Heart left ventricle (tissue), 16 donors: ENCODE measurements around the gene FRMPD4. TPM values are rescaled to one million over a fixed set of nuclear protein-coding genes. Genes with fewer than 3 reads are reported as not detected.

Experiments
- ATAC-seq, 4 donors: fragments of 200-7000 bp; cut with Tn5 transposase; one replicate each; pipeline ENCODE4 v1.9.1; 2020 to 2022; ENCODE audit warnings: moderate library complexity in 4 of 4, mild to moderate bottlenecking in 3 of 4, moderate number of reproducible peaks in 1 of 4
- DNase-seq, 5 donors: peaks; one replicate each; pipeline ENCODE4 v3.0.0-alpha.2; 2020
- H3K27ac ChIP-seq, 12 donors: fragments of 200-600 bp; sonication (generic) in 4 of 12; one replicate each; pipeline versions ENCODE4 v1.5.0 to v1.8.0; 2016 to 2022; ENCODE audit warnings: mild to moderate bottlenecking in 2 of 12
- H3K27me3 ChIP-seq, 9 donors: fragments of 200-600 bp; sonication (generic) in 2 of 9; one replicate each; pipeline versions ENCODE4 v1.5.1 to v1.8.0; 2016 to 2022; ENCODE audit warnings: mild to moderate bottlenecking in 3 of 9
- H3K36me3 ChIP-seq, 9 donors: fragments of 200-600 bp; sonication (generic) in 2 of 9; one replicate each; pipeline versions ENCODE4 v1.5.0 to v1.8.0; 2018 to 2022; ENCODE audit warnings: mild to moderate bottlenecking in 2 of 9
- H3K4me1 ChIP-seq, 12 donors: fragments of 200-600 bp; sonication (generic) in 4 of 12; one replicate each; pipeline versions ENCODE4 v1.5.0 to v1.8.0; 2016 to 2022; ENCODE audit warnings: mild to moderate bottlenecking in 3 of 12
- H3K4me3 ChIP-seq, 12 donors: fragments of 200-600 bp; sonication (generic) in 4 of 12; one replicate each; pipeline versions ENCODE4 v1.5.0 to v1.8.0; 2017 to 2022; ENCODE audit warnings: mild to moderate bottlenecking in 9 of 12, moderate library complexity in 4 of 12
- H3K9me3 ChIP-seq, 12 donors: fragments of 200-600 bp; sonication (generic) in 4 of 12; one replicate each; pipeline versions ENCODE4 v1.5.0 to v1.8.0; 2016 to 2022; ENCODE audit warnings: mild to moderate bottlenecking in 1 of 12
- POLR2A ChIP-seq, 2 donors: fragments of 450-650 bp; IDR thresholded peaks; one replicate each; pipeline ENCODE4 v1.6.1; 2017; ENCODE audit warnings: antibody characterized with exemption in 2 of 2, mild to moderate bottlenecking in 2 of 2, moderate library complexity in 2 of 2
- WGBS, 4 donors: extraction: QIAGEN DNeasy Blood & Tissue Kit in 2 of 4; methylation state at CpG; one replicate each; pipeline versions ENCODE4 v1.1.5 to v1.1.7; 2013 to 2018; 5-methylcytosine and 5-hydroxymethylcytosine counted together
- intact Hi-C, 10 donors: fragments of 100-400 bp; cut with DNase I; formaldehyde crosslinking; loops; one replicate each; pipeline versions ENCODE4 v1.11.1 to v1.14.2; 2022
- polyA plus RNA-seq, 2 donors: library from polyadenylated mRNA; stranded (reverse); fragments of 200-250 nt; gene quantifications; one replicate each; pipeline ENCODE4 v1.2.3, GENCODE V29; 2013
- total RNA-seq, 9 donors: library from RNA; depleted of rRNA in 2 of 9; stranded (reverse); fragments of >200 nt in 2 of 9; fragmentation: NEBNext Ultra II Directional in 3 of 9; extraction: Animal tissue kit (Norgen Biotek cat#: 25700) in 3 of 9; gene quantifications; one replicate each; pipeline versions ENCODE4 v1.1.0 to v1.2.4, GENCODE V29; 2016 to 2023
- TF ChIP-seq, protein P1 (sequence below), 12 donors: fragments of 200-600 bp; sonication (generic) in 4 of 12; IDR thresholded peaks; one replicate each; pipeline versions ENCODE4 v1.5.0 to v1.8.0; 2018 to 2022; ENCODE audit warnings: antibody characterized with exemption in 12 of 12, mild to moderate bottlenecking in 5 of 12
- donor health status: ischemic (EF 13 %, LVEDD 7.1; RV severe dilation, severe dysfunction).
- donor health status: healthy with polysubstance abuse.
- donor health status: DM: no; HTN: yes; CAD: no.
- donor health status: DM: no; HTN: no; CAD: no.
- donor health status: ischemic (EF 25% LVEDD 6.9; RV normal size, moderate dysfunction).
- donor health status: ischemic (EF 25% LVEDD 5.7; RV mildly dilated, moderate dysfunction).
- donor health status: healthy.
- donor health status: DM: yes; HTN: yes; CAD: no.
- donor health status: ischemic (EF 35%, LVEDD 5.7; RV mildly dilated, moderate dysfunction).
- donor health status: nonischemic (EF 11% LVEDD 7.7; RV severe dilation, severe dysfunction).
- donor health status: DM: yes; HTN: yes; CAD: no.
- donor health status: PGD.
- donor health status: ischemic (EF 29% LVEDD 5.4; RV normal size, mild dysfunction).
- donor health status: nonischemic (EF 23%, LVEDD 6.1; RV moderate dilation, normal function).

FRMPD4 gene
- total and polyA plus RNA-seq, 11 donors, result 0.07 to 4.2 (median 1.4) TPM

DNA sequence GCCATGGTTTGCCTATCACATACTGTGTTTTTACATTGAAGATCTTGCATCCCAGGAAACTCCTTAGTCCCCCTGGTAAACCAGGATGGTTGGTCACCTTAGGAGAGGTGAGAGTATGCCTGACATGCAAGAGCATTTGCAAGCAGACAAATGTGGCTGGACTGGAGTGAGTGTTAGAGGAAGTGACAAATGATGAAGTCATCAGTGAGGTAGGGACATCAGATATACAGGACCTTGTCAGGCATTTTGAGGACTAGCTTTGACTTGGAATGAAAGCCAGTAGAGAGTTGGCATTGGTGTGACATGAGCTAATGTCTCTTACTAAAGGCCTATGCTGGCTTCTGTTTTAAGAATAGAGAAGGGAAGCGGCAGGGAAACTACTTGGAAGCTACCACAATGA, 124.9 kb downstream of the FRMPD4 start:
- no peak for TF ChIP-seq POLR2A (IDR thresholded peaks at IDR 0.05)
- WGBS, 4 donors, result 54 to 79% (median 69%) methylated on average over 1 of the region's 1 CpG
- ATAC-seq (no peak), DNase-seq (no peak)
- H3K36me3 ChIP-seq, result no peaks in the 10 kb centered on the region
- no peak overlapping the region for H3K27ac ChIP-seq
- H3K27me3 ChIP-seq, result peaks cover 0 to 4% (median 0%) of the 10 kb centered on the region in 9 donors
- H3K4me1 ChIP-seq, result no peaks in the 10 kb centered on the region
- peaks cover 0 to 8% (median 0%) of the 10 kb centered on the region in 12 donors for H3K9me3 ChIP-seq
- intact Hi-C loops, result no loop called here
- no peak overlapping the region for H3K4me3 ChIP-seq

- H3K27me3 ChIP-seq, result no peaks in the 10 kb centered on the region
- H3K4me1 ChIP-seq, result no peaks in the 10 kb centered on the region
- H3K9me3 ChIP-seq, result no peaks in the 10 kb centered on the region
- 43 to 62% (median 47%) methylated on average over 2 of the region's 2 CpGs for WGBS, 4 donors
- ATAC-seq (no peak), DNase-seq (no peak)
- intact Hi-C loops, result no loop called here
- no peak for TF ChIP-seq POLR2A (IDR thresholded peaks at IDR 0.05)
- TF ChIP-seq, protein P1, sequence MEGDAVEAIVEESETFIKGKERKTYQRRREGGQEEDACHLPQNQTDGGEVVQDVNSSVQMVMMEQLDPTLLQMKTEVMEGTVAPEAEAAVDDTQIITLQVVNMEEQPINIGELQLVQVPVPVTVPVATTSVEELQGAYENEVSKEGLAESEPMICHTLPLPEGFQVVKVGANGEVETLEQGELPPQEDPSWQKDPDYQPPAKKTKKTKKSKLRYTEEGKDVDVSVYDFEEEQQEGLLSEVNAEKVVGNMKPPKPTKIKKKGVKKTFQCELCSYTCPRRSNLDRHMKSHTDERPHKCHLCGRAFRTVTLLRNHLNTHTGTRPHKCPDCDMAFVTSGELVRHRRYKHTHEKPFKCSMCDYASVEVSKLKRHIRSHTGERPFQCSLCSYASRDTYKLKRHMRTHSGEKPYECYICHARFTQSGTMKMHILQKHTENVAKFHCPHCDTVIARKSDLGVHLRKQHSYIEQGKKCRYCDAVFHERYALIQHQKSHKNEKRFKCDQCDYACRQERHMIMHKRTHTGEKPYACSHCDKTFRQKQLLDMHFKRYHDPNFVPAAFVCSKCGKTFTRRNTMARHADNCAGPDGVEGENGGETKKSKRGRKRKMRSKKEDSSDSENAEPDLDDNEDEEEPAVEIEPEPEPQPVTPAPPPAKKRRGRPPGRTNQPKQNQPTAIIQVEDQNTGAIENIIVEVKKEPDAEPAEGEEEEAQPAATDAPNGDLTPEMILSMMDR (IDR thresholded peaks at IDR 0.05), result no peak
- H3K36me3 ChIP-seq, result no peaks in the 10 kb centered on the region
- H3K27ac ChIP-seq, result no peak overlapping the region
- H3K4me3 ChIP-seq, result no peak overlapping the region
These were observed 131.2 kb downstream of the FRMPD4 start for GRCh38 chrX:12269484-12269883.

DNA sequence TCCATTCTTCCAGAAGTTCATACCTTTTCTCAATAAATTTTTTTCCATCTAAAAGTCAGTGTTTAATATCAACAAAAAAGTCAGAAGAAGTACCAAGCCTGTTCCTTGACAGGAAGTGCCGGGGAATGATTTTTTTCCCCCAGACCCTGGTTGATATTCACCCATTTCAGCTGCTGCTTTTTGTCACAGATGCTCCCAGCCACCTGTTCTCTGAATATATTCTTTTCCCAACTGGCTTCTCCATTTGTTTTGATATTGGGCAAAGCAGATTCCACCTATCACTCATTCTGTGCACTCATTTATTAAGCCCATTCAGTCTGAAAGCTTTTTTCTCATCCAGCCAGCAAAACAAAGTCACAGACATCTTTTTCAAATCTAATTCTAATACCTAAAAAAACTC, 139.9 kb downstream of the FRMPD4 start:
- TF ChIP-seq, protein P1 (IDR thresholded peaks at IDR 0.05), result no peak
- no peak for TF ChIP-seq POLR2A (IDR thresholded peaks at IDR 0.05)
- H3K4me3 ChIP-seq, result no peak overlapping the region
- H3K27ac ChIP-seq, result no peak overlapping the region
- no peak for ATAC-seq
- no peaks in the 10 kb centered on the region for H3K27me3 ChIP-seq
- intact Hi-C loops, result no loop called here
- 71 to 100% (median 90%) methylated on average over 1 of the region's 1 CpG for WGBS, 4 donors
- no peaks in the 10 kb centered on the region for H3K4me1 ChIP-seq
- no peaks in the 10 kb centered on the region for H3K36me3 ChIP-seq
- no peaks in the 10 kb centered on the region for H3K9me3 ChIP-seq
- no peak for DNase-seq

DNA sequence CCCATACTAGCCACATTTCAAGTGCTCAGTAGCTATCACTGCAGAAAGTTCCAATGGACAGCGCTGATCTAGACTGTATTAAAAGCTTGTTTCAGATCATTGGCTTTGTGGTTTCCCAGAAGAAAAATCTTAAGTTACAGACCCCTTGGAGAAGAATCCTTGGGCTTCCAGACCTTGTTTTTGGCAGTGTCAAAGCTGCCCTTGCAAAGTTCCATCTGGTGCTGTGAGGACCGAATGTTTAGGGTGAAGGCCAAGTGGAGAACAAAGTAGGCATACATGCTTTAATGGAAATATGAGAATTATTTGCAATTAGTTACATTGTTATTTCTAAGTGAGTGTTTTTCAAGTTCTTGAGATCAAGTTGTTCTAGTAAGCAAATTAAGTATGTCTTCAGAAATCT, 144.7 kb downstream of the FRMPD4 start:
- Histone ChIP-seq H3K4me3 (no peak overlapping the region), H3K4me1 (no peaks in the 10 kb centered on the region), H3K9me3 (no peaks in the 10 kb centered on the region), H3K27ac (no peak overlapping the region), H3K27me3 (no peaks in the 10 kb centered on the region), H3K36me3 (no peaks in the 10 kb centered on the region)
- intact Hi-C loops, result no loop called here
- no peak for DNase-seq
- 73 to 82% (median 75%) methylated on average over 2 of the region's 2 CpGs for WGBS, 4 donors
- TF ChIP-seq POLR2A (IDR thresholded peaks at IDR 0.05), result no peak
- TF ChIP-seq, protein P1 (IDR thresholded peaks at IDR 0.05), result no peak
- ATAC-seq, result no peak
